ENCODE measurements around the gene MAST4. TPM values are rescaled to one million over a fixed set of nuclear protein-coding genes. Genes with fewer than 3 reads are reported as not detected.

Gene MAST4
- polyA plus RNA-seq, 2 of the 4 experiments (the other 2 are of a cell fraction) = 1.2 to 5.8 TPM

DNA sequence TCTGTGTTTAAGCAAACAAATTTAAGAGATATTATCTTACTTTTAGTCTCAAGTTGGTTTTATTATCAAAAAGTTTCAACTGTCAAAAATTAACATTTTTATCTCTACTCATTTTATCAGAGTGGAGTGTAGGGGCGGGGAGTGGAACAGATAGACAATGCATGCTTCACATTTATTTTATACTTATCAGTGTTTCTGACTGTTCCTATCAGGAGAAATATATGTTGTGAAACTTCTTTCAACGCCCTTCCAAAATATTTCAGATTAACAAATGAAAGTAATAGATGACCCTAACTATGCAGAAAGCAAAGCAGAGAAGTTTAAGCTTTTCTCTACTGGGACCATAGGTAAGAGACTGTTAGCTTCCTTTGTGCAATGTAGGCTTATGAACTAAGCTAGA, 44.9 kb upstream of the MAST4 start (continued):
- TF ChIP-seq PBX3 (IDR thresholded peaks at IDR 0.05) = no peak

- ChIA-PET CTCF (no interaction called here), POLR2A (no interaction called here)
- Histone ChIP-seq H3K27ac (no peak overlapping the region), H3K4me2 (no peak overlapping the region), H3K4me1 (no peaks in the 10 kb centered on the region), H3K4me3 (no peak overlapping the region), H3K9me3 (0 out of 3 replicates have a peak, but pooled peaks cover 8% of the 10 kb centered on the region)
- FAIRE-seq = no peak
- no peak for ATAC-seq
- WGBS (ENCODE audit: missing lambda C conversion rate) = 0% methylated on average over 1 of the region's 1 CpG
- no peak for DNase-seq (ENCODE audit: low read depth in 1 of 2, low spot score in 1 of 2)
- no peak for TF ChIP-seq NPAS2 (CRISPR knock-in tag; IDR thresholded peaks at IDR 0.05; ENCODE audit: borderline replicate concordance)
- no peak for TF ChIP-seq ZNF302 (CRISPR knock-in tag; IDR thresholded peaks at IDR 0.05)
- no peak for TF ChIP-seq CEBPB (IDR thresholded peaks at IDR 0.05)
- no peak for TF ChIP-seq TFCP2L1 (CRISPR knock-in tag; IDR thresholded peaks at IDR 0.05)
- TF ChIP-seq TP53 (CRISPR knock-in tag; IDR thresholded peaks at IDR 0.05) = no peak
- no peak for TF ChIP-seq RFX5 (IDR thresholded peaks at IDR 0.05)
Observed at GRCh38 chr5:66551945-66552344, 44.2 kb upstream of the MAST4 start.

DNA sequence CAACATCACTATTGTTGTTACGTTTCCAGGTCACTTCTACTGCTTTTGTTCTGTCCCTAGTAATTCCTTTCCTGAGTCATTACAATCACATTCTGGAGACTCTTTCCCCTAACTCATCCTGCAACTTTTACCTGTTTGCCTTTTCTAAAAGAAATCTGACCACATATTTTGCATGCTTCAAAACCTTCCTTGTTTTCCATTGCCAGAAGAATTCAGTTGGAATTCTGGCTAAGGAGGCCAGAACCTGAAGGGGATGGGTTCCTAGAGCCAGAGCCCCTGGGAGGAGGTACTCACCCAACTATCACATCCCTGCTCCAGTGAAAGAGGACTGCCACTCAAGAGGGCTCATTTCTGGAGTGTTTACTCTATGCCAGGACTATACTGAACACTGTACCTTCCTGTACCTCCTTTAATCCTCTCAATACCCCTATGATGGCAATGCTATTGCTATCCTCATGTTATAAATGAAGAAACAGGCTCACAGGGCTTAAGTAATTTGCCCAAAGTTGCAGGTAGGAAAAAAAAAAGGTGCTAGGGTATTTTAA, 42.8 kb upstream of the MAST4 start:
- DNase-seq (ENCODE audit: low read depth in 1 of 2, low spot score in 1 of 2) (no peak), ATAC-seq (no peak), FAIRE-seq (no peak)
- H3K4me1 ChIP-seq = no peaks in the 10 kb centered on the region
- TF ChIP-seq ESRRA (IDR thresholded peaks at IDR 0.05; ENCODE audit: borderline replicate concordance, low read length) (no peak), KDM5A (IDR thresholded peaks at IDR 0.05) (no peak), RCOR1 (IDR thresholded peaks at IDR 0.05; ENCODE audit: low read depth, low read length) (no peak), SREBF2 (IDR thresholded peaks at IDR 0.05) (no peak), FOSB (CRISPR knock-in tag; IDR thresholded peaks at IDR 0.05) (no peak), HES2 (IDR thresholded peaks at IDR 0.05) (no peak), CEBPB (IDR thresholded peaks at IDR 0.05) (no peak), CHD4 (IDR thresholded peaks at IDR 0.05; ENCODE audit: borderline replicate concordance) (no peak), NPAS2 (CRISPR knock-in tag; IDR thresholded peaks at IDR 0.05; ENCODE audit: borderline replicate concordance) (no peak), MYC (IDR thresholded peaks at IDR 0.05; ENCODE audit: borderline replicate concordance, low read length) (no peak), HOXB13 (CRISPR knock-in tag; IDR thresholded peaks at IDR 0.05; ENCODE audit: low read depth) (no peak), RFX5 (IDR thresholded peaks at IDR 0.05) (no peak), HEYL (CRISPR knock-in tag; IDR thresholded peaks at IDR 0.05) (no peak), POLR2AphosphoS2 (conservative IDR thresholded peaks at IDR 0.05; ENCODE audit: low read length) (no peak)
- TF ChIP-seq, protein P1, sequence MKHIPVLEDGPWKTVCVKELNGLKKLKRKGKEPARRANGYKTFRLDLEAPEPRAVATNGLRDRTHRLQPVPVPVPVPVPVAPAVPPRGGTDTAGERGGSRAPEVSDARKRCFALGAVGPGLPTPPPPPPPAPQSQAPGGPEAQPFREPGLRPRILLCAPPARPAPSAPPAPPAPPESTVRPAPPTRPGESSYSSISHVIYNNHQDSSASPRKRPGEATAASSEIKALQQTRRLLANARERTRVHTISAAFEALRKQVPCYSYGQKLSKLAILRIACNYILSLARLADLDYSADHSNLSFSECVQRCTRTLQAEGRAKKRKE (CRISPR knock-in tag; IDR thresholded peaks at IDR 0.05; ENCODE audit: low read depth) = no peak
- TF ChIP-seq, protein P2, sequence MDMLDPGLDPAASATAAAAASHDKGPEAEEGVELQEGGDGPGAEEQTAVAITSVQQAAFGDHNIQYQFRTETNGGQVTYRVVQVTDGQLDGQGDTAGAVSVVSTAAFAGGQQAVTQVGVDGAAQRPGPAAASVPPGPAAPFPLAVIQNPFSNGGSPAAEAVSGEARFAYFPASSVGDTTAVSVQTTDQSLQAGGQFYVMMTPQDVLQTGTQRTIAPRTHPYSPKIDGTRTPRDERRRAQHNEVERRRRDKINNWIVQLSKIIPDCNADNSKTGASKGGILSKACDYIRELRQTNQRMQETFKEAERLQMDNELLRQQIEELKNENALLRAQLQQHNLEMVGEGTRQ (IDR thresholded peaks at IDR 0.05) = no peak
- TF ChIP-seq, protein P3, sequence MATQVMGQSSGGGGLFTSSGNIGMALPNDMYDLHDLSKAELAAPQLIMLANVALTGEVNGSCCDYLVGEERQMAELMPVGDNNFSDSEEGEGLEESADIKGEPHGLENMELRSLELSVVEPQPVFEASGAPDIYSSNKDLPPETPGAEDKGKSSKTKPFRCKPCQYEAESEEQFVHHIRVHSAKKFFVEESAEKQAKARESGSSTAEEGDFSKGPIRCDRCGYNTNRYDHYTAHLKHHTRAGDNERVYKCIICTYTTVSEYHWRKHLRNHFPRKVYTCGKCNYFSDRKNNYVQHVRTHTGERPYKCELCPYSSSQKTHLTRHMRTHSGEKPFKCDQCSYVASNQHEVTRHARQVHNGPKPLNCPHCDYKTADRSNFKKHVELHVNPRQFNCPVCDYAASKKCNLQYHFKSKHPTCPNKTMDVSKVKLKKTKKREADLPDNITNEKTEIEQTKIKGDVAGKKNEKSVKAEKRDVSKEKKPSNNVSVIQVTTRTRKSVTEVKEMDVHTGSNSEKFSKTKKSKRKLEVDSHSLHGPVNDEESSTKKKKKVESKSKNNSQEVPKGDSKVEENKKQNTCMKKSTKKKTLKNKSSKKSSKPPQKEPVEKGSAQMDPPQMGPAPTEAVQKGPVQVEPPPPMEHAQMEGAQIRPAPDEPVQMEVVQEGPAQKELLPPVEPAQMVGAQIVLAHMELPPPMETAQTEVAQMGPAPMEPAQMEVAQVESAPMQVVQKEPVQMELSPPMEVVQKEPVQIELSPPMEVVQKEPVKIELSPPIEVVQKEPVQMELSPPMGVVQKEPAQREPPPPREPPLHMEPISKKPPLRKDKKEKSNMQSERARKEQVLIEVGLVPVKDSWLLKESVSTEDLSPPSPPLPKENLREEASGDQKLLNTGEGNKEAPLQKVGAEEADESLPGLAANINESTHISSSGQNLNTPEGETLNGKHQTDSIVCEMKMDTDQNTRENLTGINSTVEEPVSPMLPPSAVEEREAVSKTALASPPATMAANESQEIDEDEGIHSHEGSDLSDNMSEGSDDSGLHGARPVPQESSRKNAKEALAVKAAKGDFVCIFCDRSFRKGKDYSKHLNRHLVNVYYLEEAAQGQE (IDR thresholded peaks at IDR 0.05) = no peak
- H3K4me3 ChIP-seq = no peak overlapping the region
- H3K27ac ChIP-seq = no peak overlapping the region
- H3K4me2 ChIP-seq = no peak overlapping the region
- ChIA-PET CTCF (no interaction called here), POLR2A (no interaction called here)
- 0 out of 3 replicates have a peak, but pooled peaks cover 8% of the 10 kb centered on the region for H3K9me3 ChIP-seq
- 3% methylated on average over 1 of the region's 1 CpG for WGBS (ENCODE audit: missing lambda C conversion rate)

All from A549 (cell line).